KG1 (cell line): ENCODE results near the gene SORL1.
"Not testable (repeated sequence)": the region's sequence is repeated elsewhere in the genome, so short reads cannot be mapped to it uniquely, and the experiment has no call there.

ENCODE experiments used
- DNase-seq: peaks from one replicate; lab custom pipeline; 2025; lab: John Stamatoyannopoulos, UW

SORL1 gene

DNA sequence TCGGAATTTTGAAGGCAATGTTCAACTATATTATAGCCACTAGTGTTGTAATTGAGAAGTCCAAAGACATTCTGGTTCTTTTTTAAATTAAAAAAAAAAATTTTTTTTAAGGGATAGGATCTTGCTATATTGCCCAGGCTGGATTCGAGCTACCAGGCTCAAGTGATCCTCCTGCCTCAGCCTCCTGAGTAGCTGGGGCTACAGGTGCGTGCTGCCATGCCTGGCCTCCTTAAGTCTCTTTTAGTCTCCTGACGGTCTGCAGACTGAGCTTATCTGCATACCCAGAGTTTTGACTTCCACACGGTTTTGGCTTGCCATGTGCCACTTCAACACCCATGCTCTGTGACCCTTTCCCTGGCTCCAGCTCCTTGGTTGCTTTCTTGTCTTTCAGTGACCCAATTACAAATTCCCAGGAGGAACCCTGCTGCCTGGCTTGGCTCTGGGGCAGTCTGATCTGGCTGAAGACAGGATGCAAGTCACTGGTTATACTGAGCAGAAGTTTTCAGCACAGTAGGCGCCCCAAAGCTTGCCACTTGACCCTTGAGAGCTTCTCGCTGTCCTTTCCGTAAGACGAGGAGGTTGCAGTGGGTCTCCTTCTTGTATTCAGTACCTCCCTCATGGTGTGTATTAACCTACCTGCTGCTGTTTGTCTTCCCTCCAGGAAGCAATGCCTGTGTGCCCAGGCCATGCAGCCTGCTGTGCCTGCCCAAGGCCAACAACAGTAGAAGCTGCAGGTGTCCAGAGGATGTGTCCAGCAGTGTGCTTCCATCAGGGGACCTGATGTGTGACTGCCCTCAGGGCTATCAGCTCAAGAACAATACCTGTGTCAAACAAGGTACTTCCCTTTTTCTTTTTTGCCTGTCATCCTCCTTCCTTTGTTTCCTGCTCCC is 114.4 kb downstream of the SORL1 start:
- DNase-seq: no peak

DNA sequence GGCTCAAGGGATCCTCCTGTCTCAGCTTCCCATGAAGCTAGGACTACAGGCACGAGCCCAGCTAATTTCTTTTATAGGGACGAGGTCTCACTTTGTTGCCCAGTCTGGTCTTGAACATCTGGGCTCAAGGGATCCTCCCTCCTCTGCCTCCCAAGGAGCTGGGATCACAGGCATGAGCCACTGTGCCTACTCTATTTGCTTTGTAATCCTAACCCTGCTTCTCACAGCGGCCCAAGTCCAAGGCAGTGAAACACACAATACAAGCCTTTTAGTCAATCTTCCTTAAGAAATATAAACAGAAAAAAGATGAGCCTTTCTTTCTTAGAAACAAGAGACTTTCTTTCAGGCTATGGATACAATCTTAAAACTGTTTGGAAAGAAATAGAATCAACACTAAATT is 115.9 kb downstream of the SORL1 start:
- no peak for DNase-seq

DNA sequence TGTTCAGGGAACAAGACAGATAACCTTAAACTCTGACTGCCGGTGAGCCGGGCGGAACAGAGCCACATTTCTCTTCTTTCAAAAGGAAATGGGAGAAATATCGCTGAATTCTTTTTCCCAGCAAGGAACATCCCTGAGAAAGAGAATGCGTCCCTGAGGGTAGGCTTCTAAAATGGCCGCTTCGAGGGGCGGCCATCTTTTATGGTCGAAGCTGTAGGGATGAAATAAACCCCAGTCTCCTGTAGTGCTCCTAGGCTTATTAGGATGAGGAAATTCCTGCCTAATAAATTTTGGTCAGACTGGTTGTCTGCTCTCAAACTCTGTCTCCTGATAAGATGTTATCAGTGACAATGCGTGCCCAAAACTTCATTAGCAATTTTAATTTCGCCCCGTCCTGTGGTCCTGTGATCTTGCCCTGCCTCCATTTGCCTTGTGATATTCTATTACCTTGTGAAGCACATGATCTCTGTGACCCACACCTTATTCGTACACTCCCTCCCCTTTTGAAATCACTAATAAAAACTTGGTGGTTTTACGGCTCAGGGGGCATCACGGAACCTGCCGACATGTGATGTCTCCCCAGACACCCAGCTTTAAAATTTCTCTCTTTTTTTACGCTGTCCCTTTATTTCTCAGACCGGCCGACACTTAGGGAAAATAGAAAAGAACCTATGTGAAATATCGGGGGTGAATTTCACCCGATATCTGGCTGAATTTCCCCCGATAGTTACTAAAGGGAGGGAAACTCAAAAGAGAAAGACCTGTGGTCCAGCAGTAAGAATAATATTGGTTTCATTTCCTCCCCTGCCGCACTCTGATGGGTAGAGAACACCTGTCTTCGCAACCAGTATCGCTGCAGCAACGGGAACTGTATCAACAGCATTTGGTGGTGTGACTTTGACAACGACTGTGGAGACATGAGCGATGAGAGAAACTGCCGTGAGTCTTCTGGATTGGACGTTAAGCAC is 117.5 kb downstream of the SORL1 start:
- not testable (repeated sequence) for DNase-seq

- DNase-seq: no peak
Observed at GRCh38 chr11:121570453-121570852, 118.3 kb downstream of the SORL1 start.

GRCh38 chr11:121571506-121571905 is 119.4 kb downstream of the SORL1 start:
- DNase-seq: no peak

- DNase-seq: no peak
Observed at GRCh38 chr11:121572571-121573059, 120.5 kb downstream of the SORL1 start.

DNA sequence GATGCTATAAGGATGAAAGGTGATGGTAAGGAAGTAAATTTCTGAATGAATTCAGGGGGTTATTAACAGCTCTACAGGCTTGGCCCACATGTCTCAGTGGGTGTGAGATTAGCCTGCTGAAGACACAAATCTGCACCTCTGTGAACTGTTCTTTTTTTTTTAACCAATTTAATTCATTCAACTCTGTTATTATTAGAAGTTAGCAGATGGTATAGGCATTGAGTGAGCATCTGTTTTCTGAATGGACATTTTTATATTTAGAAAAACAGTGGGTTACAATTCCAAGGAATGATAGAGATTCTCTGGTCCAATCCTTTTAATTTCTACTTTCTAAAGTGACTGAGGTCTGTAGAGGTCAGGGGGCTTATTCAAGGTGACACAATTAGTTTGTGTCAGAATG is 122.7 kb downstream of the SORL1 start:
- DNase-seq: no peak

GRCh38 chr11:121575250-121575962 is 123.3 kb downstream of the SORL1 start:
- no peak for DNase-seq

- DNase-seq: no peak
Observed at GRCh38 chr11:121575963-121576290, 123.8 kb downstream of the SORL1 start.

DNA sequence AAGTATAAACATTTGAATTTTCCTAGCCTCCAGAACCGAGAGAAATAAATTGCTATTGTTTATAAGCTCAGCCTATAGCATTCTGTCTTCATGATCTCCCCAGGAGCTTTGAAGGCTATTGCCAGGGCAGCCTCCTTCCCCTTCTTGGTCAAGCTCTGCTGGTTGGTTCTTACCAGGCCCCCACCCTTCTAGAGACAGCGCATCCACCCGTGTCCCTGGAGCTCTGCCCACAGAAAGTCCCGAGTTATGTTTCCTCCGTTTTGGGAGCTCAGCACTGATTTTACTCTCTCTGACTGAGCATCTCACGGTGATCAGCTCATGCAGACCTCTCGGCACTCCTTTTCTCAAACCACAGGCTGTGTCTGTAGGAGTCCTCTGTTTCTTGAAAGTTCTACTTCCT is 124.4 kb downstream of the SORL1 start:
- no peak for DNase-seq

- DNase-seq: no peak
Observed at GRCh38 chr11:121577106-121577848, 125.2 kb downstream of the SORL1 start.

DNA sequence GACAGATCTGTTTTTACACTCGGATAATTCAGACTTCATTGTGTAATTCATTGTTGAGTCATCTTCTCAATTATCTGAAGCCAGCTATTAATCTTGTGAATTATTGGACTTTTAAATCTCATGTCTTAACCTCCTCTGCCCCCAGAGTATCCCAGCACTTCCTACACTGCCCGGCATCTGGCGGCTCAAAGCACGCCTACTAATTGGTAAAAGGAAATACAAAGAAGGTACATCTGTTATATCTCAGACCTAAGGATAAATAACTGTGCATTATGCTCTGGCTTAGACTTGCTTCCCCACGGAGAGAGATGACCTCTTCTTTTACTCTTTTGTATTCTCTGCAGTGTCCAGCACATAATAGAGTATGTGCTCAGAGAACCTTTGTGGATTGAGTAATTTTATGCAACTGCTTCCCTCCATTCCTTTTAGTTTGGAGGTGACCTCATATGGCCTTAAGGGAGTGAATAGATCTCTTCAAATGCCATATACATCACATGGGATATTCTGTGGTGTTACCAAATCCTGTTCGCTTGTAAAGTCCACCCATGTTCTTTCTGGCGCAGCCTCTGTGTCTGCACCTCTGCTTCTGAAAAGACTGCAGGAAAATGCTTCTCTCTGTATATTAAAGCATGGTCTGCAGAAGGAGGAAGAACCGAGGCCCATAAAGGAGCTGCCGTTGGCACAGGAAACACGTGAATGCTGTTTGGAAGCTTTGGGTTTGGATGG is 126.3 kb downstream of the SORL1 start:
- no peak for DNase-seq

- no peak for DNase-seq
Observed at GRCh38 chr11:121580154-121580553, 128.0 kb downstream of the SORL1 start.

DNA sequence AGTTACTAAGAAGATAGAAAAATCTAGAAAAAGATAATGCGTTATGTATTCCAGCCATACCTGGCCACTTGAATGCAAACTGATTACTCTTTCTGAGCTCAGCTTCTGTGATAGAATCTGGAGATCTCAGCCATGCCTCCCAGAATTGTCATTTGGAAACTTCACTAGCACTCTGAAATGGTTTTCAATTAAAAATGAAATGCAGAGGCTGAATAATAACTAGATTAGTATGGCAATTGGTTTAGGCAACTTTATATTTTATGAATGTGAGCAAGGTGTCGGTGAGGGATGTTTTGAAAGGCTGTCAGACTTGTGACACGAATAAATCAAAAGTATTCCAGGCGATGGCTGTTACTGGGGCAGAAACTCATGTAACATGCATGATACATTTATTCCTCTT is 129.5 kb downstream of the SORL1 start:
- no peak for DNase-seq

GRCh38 chr11:121582296-121582695 is 130.2 kb downstream of the SORL1 start:
- peak; percentile 54 for DNase-seq

GRCh38 chr11:121583825-121584224 is 131.7 kb downstream of the SORL1 start:
- DNase-seq: no peak

GRCh38 chr11:121586750-121587149 is 134.6 kb downstream of the SORL1 start:
- no peak for DNase-seq

- no peak for DNase-seq
Observed at GRCh38 chr11:121587182-121587581, 135.1 kb downstream of the SORL1 start.

GRCh38 chr11:121588747-121589146 is 136.6 kb downstream of the SORL1 start:
- no peak for DNase-seq

DNA sequence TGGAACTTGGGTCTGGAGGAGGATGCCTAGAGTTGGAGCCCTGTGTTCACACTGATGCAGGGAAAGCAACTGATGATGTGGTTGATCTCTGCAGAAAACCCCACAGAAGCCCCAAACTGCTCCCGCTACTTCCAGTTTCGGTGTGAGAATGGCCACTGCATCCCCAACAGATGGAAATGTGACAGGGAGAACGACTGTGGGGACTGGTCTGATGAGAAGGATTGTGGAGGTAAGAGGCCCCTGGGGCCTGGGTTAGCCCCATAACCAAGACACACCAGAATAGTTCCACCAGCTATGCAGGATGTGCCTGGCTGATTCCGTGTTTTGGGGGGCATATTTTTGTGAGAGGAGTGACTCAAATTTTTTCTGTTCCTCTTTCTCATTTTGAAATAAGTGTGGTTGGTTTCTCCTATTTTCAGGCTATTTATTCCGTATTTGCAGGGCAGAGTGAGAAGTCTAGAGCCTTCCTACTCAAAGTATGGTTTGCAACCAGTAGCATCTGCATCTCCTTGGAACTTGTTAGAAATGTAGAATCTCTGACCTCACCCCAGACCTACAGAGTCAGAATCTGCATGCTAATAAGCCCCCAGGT is 137.9 kb downstream of the SORL1 start:
- no peak for DNase-seq
